Measurements from ENCODE around the gene PPP1R11. TPM values are rescaled to one million over a fixed set of nuclear protein-coding genes. Genes with fewer than 3 reads are reported as not detected.

Gene PPP1R11
- polyA plus RNA-seq, 1 donor (not counting 4 experiments of a cell fraction or from before 2014, with no cell fraction given): 58.0 TPM

GRCh38 chr6:30044630-30045029, 22.4 kb upstream of the PPP1R11 start:
- Histone ChIP-seq H3K4me2 (ENCODE audit: control insufficient read depth, extremely low read depth, insufficient read depth, low read depth, low read length) (no peak overlapping the region), H3K4me3 (ENCODE audit: control insufficient read depth in 2 of 3, extremely low read depth in 1 of 3, insufficient read depth in 2 of 3, low read depth in 1 of 3, low read length in 3 of 3) (no peak overlapping the region), H3K27ac (ENCODE audit: control insufficient read depth, insufficient read depth, low read length) (no peak overlapping the region), H3K9ac (ENCODE audit: control insufficient read depth, extremely low read depth, insufficient read depth, low read length) (no peak overlapping the region), H3K9me3 (ENCODE audit: control insufficient read depth, low read depth, low read length) (no peaks in the 10 kb centered on the region), H3K9me1 (ENCODE audit: control insufficient read depth, extremely low read depth, insufficient read depth, low read length) (no peaks in the 10 kb centered on the region), H2AFZ (ENCODE audit: control insufficient read depth, low read length) (no peak overlapping the region), H4K20me1 (ENCODE audit: control insufficient read depth, extremely low read depth, insufficient read depth, low read length) (no peaks in the 10 kb centered on the region), H3K27me3 (ENCODE audit: control insufficient read depth, extremely low read depth, insufficient read depth, low read length) (no peaks in the 10 kb centered on the region), H3K36me3 (ENCODE audit: control insufficient read depth in 2 of 2, extremely low read depth in 1 of 2, insufficient read depth in 2 of 2, low read length in 2 of 2) (peaks cover 0 to 3% of the 10 kb centered on the region in 2 experiments), H3K79me2 (ENCODE audit: control insufficient read depth, insufficient read depth, low read length) (no peaks in the 10 kb centered on the region), H3K4me1 (ENCODE audit: control insufficient read depth, extremely low read depth, insufficient read depth, low read length) (peaks cover 7% of the 10 kb centered on the region)
- dilution Hi-C loops (cut with MboI; ENCODE audit: extremely low pct_ligation_motif_present, low sequenced_read_pairs): no loop called here
- FAIRE-seq: peak; percentile 70
- TF ChIP-seq CTCF (optimal IDR thresholded peaks at IDR 0.05 in 1 of 3, IDR thresholded peaks at IDR 0.05 in 1 of 3, conservative IDR thresholded peaks at IDR 0.05 in 1 of 3; ENCODE audit: extremely low read depth in 1 of 3, insufficient read depth in 2 of 3, low read length in 3 of 3): no peak
- no peak for TF ChIP-seq EZH2 (IDR thresholded peaks at IDR 0.05; ENCODE audit: low read length)
- DNase-seq (ENCODE audit: low read depth, low spot score): no peak

GRCh38 chr6:30047220-30047619, 19.8 kb upstream of the PPP1R11 start:
- H4K20me1 ChIP-seq (ENCODE audit: control insufficient read depth, extremely low read depth, insufficient read depth, low read length): no peaks in the 10 kb centered on the region

More at GRCh38 chr6:30047220-30047619, 19.8 kb upstream of the PPP1R11 start:
- Histone ChIP-seq H3K4me3 (ENCODE audit: control insufficient read depth in 2 of 3, extremely low read depth in 1 of 3, insufficient read depth in 2 of 3, low read depth in 1 of 3, low read length in 3 of 3) (no peak overlapping the region), H2AFZ (ENCODE audit: control insufficient read depth, low read length) (no peak overlapping the region), H3K4me1 (ENCODE audit: control insufficient read depth, extremely low read depth, insufficient read depth, low read length) (peaks cover 7% of the 10 kb centered on the region), H3K9me3 (ENCODE audit: control insufficient read depth, low read depth, low read length) (no peaks in the 10 kb centered on the region), H3K27me3 (ENCODE audit: control insufficient read depth, extremely low read depth, insufficient read depth, low read length) (no peaks in the 10 kb centered on the region), H3K36me3 (ENCODE audit: control insufficient read depth in 2 of 2, extremely low read depth in 1 of 2, insufficient read depth in 2 of 2, low read length in 2 of 2) (no peaks in the 10 kb centered on the region), H3K9me1 (ENCODE audit: control insufficient read depth, extremely low read depth, insufficient read depth, low read length) (no peaks in the 10 kb centered on the region), H3K27ac (ENCODE audit: control insufficient read depth, insufficient read depth, low read length) (no peak overlapping the region), H3K79me2 (ENCODE audit: control insufficient read depth, insufficient read depth, low read length) (no peaks in the 10 kb centered on the region), H3K4me2 (ENCODE audit: control insufficient read depth, extremely low read depth, insufficient read depth, low read depth, low read length) (no peak overlapping the region), H3K9ac (ENCODE audit: control insufficient read depth, extremely low read depth, insufficient read depth, low read length) (no peak overlapping the region)
- dilution Hi-C loops (cut with MboI; ENCODE audit: extremely low pct_ligation_motif_present, low sequenced_read_pairs): no loop called here
- no peak for TF ChIP-seq EZH2 (IDR thresholded peaks at IDR 0.05; ENCODE audit: low read length)
- TF ChIP-seq CTCF (optimal IDR thresholded peaks at IDR 0.05 in 1 of 3, IDR thresholded peaks at IDR 0.05 in 1 of 3, conservative IDR thresholded peaks at IDR 0.05 in 1 of 3; ENCODE audit: extremely low read depth in 1 of 3, insufficient read depth in 2 of 3, low read length in 3 of 3): no peak
- DNase-seq (ENCODE audit: low read depth, low spot score): no peak
- FAIRE-seq: no peak
